Neural progenitor cell (in vitro differentiated cells): ENCODE measurements around the gene SIGLEC15. TPM values are rescaled to one million over a fixed set of nuclear protein-coding genes. Genes with fewer than 3 reads are reported as not detected.

Source experiments
- DNase-seq: peaks from one replicate; pipeline ENCODE4 v3.0.0-alpha.2; 2016; ENCODE audit warnings: low spot score
- H2AFZ ChIP-seq: fragments of 200-600 bp; sonication (generic); replicated peaks from 2 replicates; pipeline ENCODE4 v1.6.1; 2016; ENCODE audit warnings: antibody characterized with exemption
- H3F3A ChIP-seq: fragments of 200-600 bp; sonication (generic); 2 replicates; pipeline ENCODE4 v1.6.1; 2016; ENCODE audit warnings: antibody characterized with exemption, low read depth
- H3K27ac ChIP-seq: fragments of 200-600 bp; sonication (generic); 2 replicates; pipeline ENCODE4 v1.5.1; 2016; ENCODE audit warnings: mild to moderate bottlenecking
- H3K27me3 ChIP-seq: fragments of 200-600 bp; sonication (generic); 2 replicates; pipeline ENCODE4 v1.6.1; 2016; ENCODE audit warnings: mild to moderate bottlenecking, moderate library complexity
- H3K36me3 ChIP-seq: fragments of 200-600 bp; sonication (generic); 2 replicates; pipeline ENCODE4 v1.5.1; 2016
- H3K4me1 ChIP-seq: fragments of 200-600 bp; sonication (generic); 2 replicates; pipeline ENCODE4 v1.6.1; 2016; ENCODE audit warnings: mixed run types
- H3K4me2 ChIP-seq: fragments of 200-600 bp; sonication (generic); 2 replicates; pipeline ENCODE4 v1.6.1; 2016
- H3K4me3 ChIP-seq: fragments of 200-600 bp; sonication (generic); 2 replicates; pipeline ENCODE4 v1.5.1; 2016
- H3K79me2 ChIP-seq: fragments of 200-600 bp; sonication (generic); 2 replicates; pipeline ENCODE4 v1.6.1; 2016; ENCODE audit warnings: low read depth
- H3K9ac ChIP-seq: fragments of 200-600 bp; sonication (generic); 2 replicates; pipeline ENCODE4 v1.6.1; 2016
- H3K9me3 ChIP-seq: fragments of 200-600 bp; sonication (generic); 2 replicates; pipeline ENCODE4 v1.5.1; 2016; ENCODE audit warnings: low read depth
- H4K20me1 ChIP-seq: fragments of 200-600 bp; sonication (generic); 2 replicates; pipeline ENCODE4 v1.6.1; 2016; ENCODE audit warnings: low read depth
- H3K27ac Mint-ChIP-seq: 3 replicates; pipeline ENCODE4 v1.8.0; 2021; ENCODE audit warnings: mixed read lengths
- H3K27me3 Mint-ChIP-seq: 2 replicates; pipeline ENCODE4 v1.8.0; 2022; ENCODE audit warnings: low read depth, mild to moderate bottlenecking, inconsistent platforms, moderate library complexity, mixed read lengths; ENCODE audit not compliant: insufficient read depth
- H3K36me3 Mint-ChIP-seq: 3 replicates; pipeline ENCODE4 v1.8.0; 2021; ENCODE audit warnings: mixed read lengths
- H3K4me1 Mint-ChIP-seq: 3 replicates; pipeline ENCODE4 v1.8.0; 2021; ENCODE audit warnings: mixed read lengths
- H3K4me3 Mint-ChIP-seq: 3 replicates; pipeline ENCODE4 v1.8.0; 2021; ENCODE audit warnings: mild to moderate bottlenecking, moderate library complexity, mixed read lengths
- H3K9me3 Mint-ChIP-seq: 3 replicates; pipeline ENCODE4 v1.8.0; 2020; ENCODE audit warnings: mixed read lengths
- EZH2 ChIP-seq: fragments of 200-600 bp; sonication (generic); IDR thresholded peaks from 2 replicates; pipeline ENCODE4 v1.6.1; 2017; ENCODE audit warnings: antibody characterized with exemption, mild to moderate bottlenecking, moderate library complexity
- EZH2phosphoT487 ChIP-seq: fragments of 200-600 bp; sonication (generic); IDR thresholded peaks from 2 replicates; pipeline ENCODE4 v1.6.1; 2017; ENCODE audit warnings: antibody characterized with exemption
- total RNA-seq: library from RNA; depleted of rRNA; stranded (reverse); fragments of >200 nt; gene quantifications from 2 replicates; pipeline ENCODE4 v1.2.3, GENCODE V29; 2015; ENCODE audit warnings: low replicate concordance
- TF ChIP-seq, protein P1 (sequence below): fragments of 200-600 bp; sonication (generic); IDR thresholded peaks from 2 replicates; pipeline ENCODE4 v1.5.1; 2017; ENCODE audit warnings: antibody characterized with exemption, mild to moderate bottlenecking

Gene SIGLEC15
- total RNA-seq, 1 donor from 2014 or later = not detected

DNA sequence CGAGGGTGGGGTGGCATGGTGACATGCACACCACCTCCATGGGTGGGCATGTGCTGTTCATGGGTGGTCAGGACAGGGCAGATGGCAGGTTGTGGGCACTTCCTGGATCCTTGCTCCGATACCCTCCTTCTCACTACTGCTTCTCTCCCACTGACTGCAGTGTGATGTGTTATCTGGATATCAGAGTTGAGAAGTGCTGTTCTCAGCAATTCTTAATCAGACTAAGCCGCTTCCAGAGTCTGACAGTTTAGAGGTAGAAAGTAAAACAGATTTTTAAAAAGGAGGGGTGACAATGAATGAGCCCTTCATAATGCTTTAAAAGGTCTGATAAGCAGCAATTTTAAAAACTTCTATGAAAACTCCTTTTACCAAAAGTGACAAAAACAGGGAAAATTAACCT lies 33.9 kb downstream of the SIGLEC15 start:
- H2AFZ ChIP-seq = no peak overlapping the region
- H4K20me1 ChIP-seq = no peaks in the 10 kb centered on the region
- no peaks in the 10 kb centered on the region for H3K27me3 ChIP-seq
- Mint-ChIP-seq H3K9me3 (no peaks in the 10 kb centered on the region), H3K27ac (no peak overlapping the region), H3K27me3 (no peaks in the 10 kb centered on the region), H3K4me1 (peaks cover 3% of the 10 kb centered on the region), H3K4me3 (no peak overlapping the region), H3K36me3 (peaks cover 48% of the 10 kb centered on the region)
- no peaks in the 10 kb centered on the region for H3K9me3 ChIP-seq
- no peaks in the 10 kb centered on the region for H3K79me2 ChIP-seq
- TF ChIP-seq, protein P1, sequence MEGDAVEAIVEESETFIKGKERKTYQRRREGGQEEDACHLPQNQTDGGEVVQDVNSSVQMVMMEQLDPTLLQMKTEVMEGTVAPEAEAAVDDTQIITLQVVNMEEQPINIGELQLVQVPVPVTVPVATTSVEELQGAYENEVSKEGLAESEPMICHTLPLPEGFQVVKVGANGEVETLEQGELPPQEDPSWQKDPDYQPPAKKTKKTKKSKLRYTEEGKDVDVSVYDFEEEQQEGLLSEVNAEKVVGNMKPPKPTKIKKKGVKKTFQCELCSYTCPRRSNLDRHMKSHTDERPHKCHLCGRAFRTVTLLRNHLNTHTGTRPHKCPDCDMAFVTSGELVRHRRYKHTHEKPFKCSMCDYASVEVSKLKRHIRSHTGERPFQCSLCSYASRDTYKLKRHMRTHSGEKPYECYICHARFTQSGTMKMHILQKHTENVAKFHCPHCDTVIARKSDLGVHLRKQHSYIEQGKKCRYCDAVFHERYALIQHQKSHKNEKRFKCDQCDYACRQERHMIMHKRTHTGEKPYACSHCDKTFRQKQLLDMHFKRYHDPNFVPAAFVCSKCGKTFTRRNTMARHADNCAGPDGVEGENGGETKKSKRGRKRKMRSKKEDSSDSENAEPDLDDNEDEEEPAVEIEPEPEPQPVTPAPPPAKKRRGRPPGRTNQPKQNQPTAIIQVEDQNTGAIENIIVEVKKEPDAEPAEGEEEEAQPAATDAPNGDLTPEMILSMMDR = no peak
- no peak for TF ChIP-seq EZH2
- TF ChIP-seq EZH2phosphoT487 = no peak
- no peak overlapping the region for H3K4me2 ChIP-seq
- peaks cover 5% of the 10 kb centered on the region for H3K36me3 ChIP-seq
- DNase-seq = no peak
- no peak overlapping the region for H3K27ac ChIP-seq
- peaks cover 3% of the 10 kb centered on the region for H3K4me1 ChIP-seq
- H3K9ac ChIP-seq = no peak overlapping the region
- H3K4me3 ChIP-seq = no peak overlapping the region
- H3F3A ChIP-seq = no peaks in the 10 kb centered on the region

GRCh38 chr18:45860492-45860891 lies 35.0 kb downstream of the SIGLEC15 start:
- Mint-ChIP-seq H3K9me3 (no peaks in the 10 kb centered on the region), H3K27me3 (no peaks in the 10 kb centered on the region), H3K36me3 (peaks cover 53% of the 10 kb centered on the region), H3K4me3 (no peak overlapping the region), H3K4me1 (no peaks in the 10 kb centered on the region), H3K27ac (no peak overlapping the region)
- Histone ChIP-seq H3K9me3 (no peaks in the 10 kb centered on the region), H3K9ac (no peak overlapping the region), H3F3A (no peaks in the 10 kb centered on the region), H3K36me3 (peaks cover 5% of the 10 kb centered on the region), H4K20me1 (no peaks in the 10 kb centered on the region), H3K4me2 (no peak overlapping the region), H3K79me2 (no peaks in the 10 kb centered on the region), H3K4me3 (no peak overlapping the region), H3K4me1 (no peaks in the 10 kb centered on the region), H3K27ac (no peak overlapping the region), H3K27me3 (no peaks in the 10 kb centered on the region), H2AFZ (no peak overlapping the region)
- no peak for TF ChIP-seq EZH2phosphoT487
- TF ChIP-seq, protein P1 = no peak
- TF ChIP-seq EZH2 = no peak
- no peak for DNase-seq

DNA sequence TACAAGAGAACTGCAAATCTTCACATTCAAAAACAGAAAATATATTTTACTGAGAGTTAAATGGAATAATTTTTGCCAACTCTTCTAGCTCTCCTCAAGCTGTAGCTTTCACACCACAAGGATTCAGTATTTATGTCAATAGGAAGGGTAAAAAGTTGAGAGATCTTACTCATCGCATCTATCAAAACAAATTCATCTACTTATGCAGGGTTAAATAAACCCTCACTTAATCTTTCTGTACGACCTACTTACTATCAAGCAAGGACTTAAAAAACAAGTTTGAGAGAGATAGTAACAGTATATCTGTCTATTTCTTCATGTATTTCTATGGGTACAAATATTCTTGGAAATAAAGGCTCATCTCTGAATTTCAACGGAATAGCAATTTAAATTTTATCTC lies 35.5 kb downstream of the SIGLEC15 start:
- H3K4me1 Mint-ChIP-seq = no peaks in the 10 kb centered on the region
- Histone ChIP-seq H2AFZ (no peak overlapping the region), H3F3A (no peaks in the 10 kb centered on the region), H3K4me1 (no peaks in the 10 kb centered on the region), H3K79me2 (no peaks in the 10 kb centered on the region), H3K27me3 (no peaks in the 10 kb centered on the region), H3K4me2 (no peak overlapping the region), H3K9me3 (no peaks in the 10 kb centered on the region), H3K9ac (no peak overlapping the region), H3K4me3 (no peak overlapping the region), H4K20me1 (no peaks in the 10 kb centered on the region), H3K36me3 (peaks cover 5% of the 10 kb centered on the region), H3K27ac (no peak overlapping the region)
- H3K27me3 Mint-ChIP-seq = no peaks in the 10 kb centered on the region
- no peak for DNase-seq
- H3K36me3 Mint-ChIP-seq = peaks cover 53% of the 10 kb centered on the region
- TF ChIP-seq EZH2phosphoT487 = no peak
- TF ChIP-seq, protein P1 = no peak
- no peak for TF ChIP-seq EZH2
- no peak overlapping the region for H3K4me3 Mint-ChIP-seq
- no peaks in the 10 kb centered on the region for H3K9me3 Mint-ChIP-seq
- H3K27ac Mint-ChIP-seq = no peak overlapping the region
